Liver (tissue), 9 donors: ENCODE measurements around the gene RNASE7. TPM values are rescaled to one million over a fixed set of nuclear protein-coding genes. Genes with fewer than 3 reads are reported as not detected.

Experiments used
- DNase-seq: peaks from one replicate; pipeline ENCODE4 v3.0.0-alpha.2; 2017; ENCODE audit warnings: low spot score
- H3K27ac ChIP-seq, 2 donors: one replicate each; pipeline ENCODE4 v1.7.0; 2013; ENCODE audit warnings: inconsistent platforms in 2 of 2, low read length in 2 of 2, control low read depth in 1 of 2, low read depth in 1 of 2, mild to moderate bottlenecking in 1 of 2
- H3K27me3 ChIP-seq, 4 donors: one replicate each; pipeline versions ENCODE4 v1.6.1 to v1.7.0; 2013; ENCODE audit warnings: low read length in 3 of 4, inconsistent platforms in 1 of 4, mild to moderate bottlenecking in 1 of 4, moderate library complexity in 1 of 4; ENCODE audit not compliant: control insufficient read depth in 4 of 4, insufficient read depth in 4 of 4
- H3K36me3 ChIP-seq, 4 donors: one replicate each; pipeline versions ENCODE4 v1.6.1 to v1.7.0; 2013; ENCODE audit warnings: low read length in 3 of 4, mild to moderate bottlenecking in 3 of 4, low read depth in 1 of 4, moderate library complexity in 1 of 4; ENCODE audit not compliant: control insufficient read depth in 4 of 4, insufficient read depth in 3 of 4
- H3K4me1 ChIP-seq, 4 donors: one replicate each; pipeline versions ENCODE4 v1.6.1 to v1.7.0; 2013; ENCODE audit warnings: low read length in 3 of 4, mild to moderate bottlenecking in 3 of 4, moderate library complexity in 1 of 4; ENCODE audit not compliant: control insufficient read depth in 4 of 4, insufficient read depth in 4 of 4
- H3K4me3 ChIP-seq, 3 donors: one replicate each; pipeline versions ENCODE4 v1.6.1 to v1.7.0; 2013; ENCODE audit warnings: low read length in 3 of 3, control low read depth in 1 of 3, low read depth in 1 of 3, mild to moderate bottlenecking in 1 of 3
- H3K9ac ChIP-seq, 2 donors: one replicate each; pipeline ENCODE4 v1.7.0; 2013; ENCODE audit warnings: low read length in 2 of 2, mild to moderate bottlenecking in 2 of 2, moderate library complexity in 2 of 2, control low read depth in 1 of 2, low read depth in 1 of 2
- H3K9me3 ChIP-seq, 4 donors: one replicate each; pipeline versions ENCODE4 v1.6.1 to v1.7.0; 2013; ENCODE audit warnings: low read length in 3 of 4; ENCODE audit not compliant: control insufficient read depth in 4 of 4
- ATF3 ChIP-seq: IDR thresholded peaks from 2 replicates; pipeline ENCODE4 v1.6.1; 2016; ENCODE audit warnings: antibody characterized with exemption
- CTCF ChIP-seq: fragments of 150-350 bp; IDR thresholded peaks from 2 replicates; pipeline ENCODE4 v1.5.1; 2017; ENCODE audit warnings: improper control_type of control experiment, low read depth, low read length; ENCODE audit not compliant: missing input control
- EGR1 ChIP-seq, 2 donors: IDR thresholded peaks; 2 replicates each; pipeline ENCODE4 v1.6.1; 2016 to 2018; ENCODE audit warnings: antibody characterized with exemption in 2 of 2, low read depth in 2 of 2
- FOXA1 ChIP-seq: IDR thresholded peaks from 2 replicates; pipeline ENCODE4 v1.6.1; 2016; ENCODE audit warnings: antibody characterized with exemption
- FOXA2 ChIP-seq: IDR thresholded peaks from 2 replicates; pipeline ENCODE4 v1.6.1; 2016; ENCODE audit warnings: antibody characterized with exemption
- GABPA ChIP-seq, 2 donors: IDR thresholded peaks in 1 of 2; conservative IDR thresholded peaks in 1 of 2; 2 replicates each; pipeline ENCODE4 v1.6.1; 2016; ENCODE audit warnings: antibody characterized with exemption in 2 of 2, mild to moderate bottlenecking in 1 of 2, moderate library complexity in 1 of 2
- HNF4A ChIP-seq, 2 donors: conservative IDR thresholded peaks; 2 replicates each; pipeline ENCODE4 v1.6.1; 2016; ENCODE audit warnings: antibody characterized with exemption in 2 of 2, mild to moderate bottlenecking in 2 of 2
- HNF4G ChIP-seq: IDR thresholded peaks from 2 replicates; pipeline ENCODE4 v1.6.1; 2016; ENCODE audit warnings: antibody characterized with exemption
- JUND ChIP-seq, 2 donors: IDR thresholded peaks; 2 replicates each; pipeline ENCODE4 v1.6.1; 2016; ENCODE audit warnings: antibody characterized with exemption in 2 of 2
- MAX ChIP-seq: IDR thresholded peaks from 2 replicates; pipeline ENCODE4 v1.6.1; 2016; ENCODE audit warnings: antibody characterized with exemption
- NR2F2 ChIP-seq: IDR thresholded peaks from 2 replicates; pipeline ENCODE4 v1.6.1; 2016; ENCODE audit warnings: antibody characterized with exemption
- RAD21 ChIP-seq, 2 donors: IDR thresholded peaks; 2 replicates each; pipeline ENCODE4 v1.6.1; 2016; ENCODE audit warnings: antibody characterized with exemption in 2 of 2, mild to moderate bottlenecking in 2 of 2
- REST ChIP-seq: IDR thresholded peaks from 2 replicates; pipeline ENCODE4 v1.6.1; 2016; ENCODE audit warnings: antibody characterized with exemption, mild to moderate bottlenecking
- RXRA ChIP-seq, 2 donors: IDR thresholded peaks; 2 replicates each; pipeline ENCODE4 v1.6.1; 2017 to 2018; ENCODE audit warnings: antibody characterized with exemption in 2 of 2, mild to moderate bottlenecking in 1 of 2
- SP1 ChIP-seq: IDR thresholded peaks from 2 replicates; pipeline ENCODE4 v1.6.1; 2018; ENCODE audit warnings: antibody characterized with exemption, mild to moderate bottlenecking
- TAF1 ChIP-seq: conservative IDR thresholded peaks from 2 replicates; pipeline ENCODE4 v1.6.1; 2016; ENCODE audit warnings: antibody characterized with exemption, mild to moderate bottlenecking
- YY1 ChIP-seq: IDR thresholded peaks from 2 replicates; pipeline ENCODE4 v1.6.1; 2016; ENCODE audit warnings: antibody characterized with exemption, mild to moderate bottlenecking
- ZBTB33 ChIP-seq: IDR thresholded peaks from 2 replicates; pipeline ENCODE4 v1.6.1; 2016; ENCODE audit warnings: antibody characterized with exemption
- WGBS: extraction: QIAGEN DNeasy Blood & Tissue Kit; methylation state at CpG from one replicate; pipeline ENCODE4 v1.1.7; 2013; 5-methylcytosine and 5-hydroxymethylcytosine counted together
- polyA plus RNA-seq, 2 donors: library from polyadenylated mRNA; stranded (reverse) in 1 of 2; unstranded in 1 of 2; fragments of 200-250 nt in 1 of 2; fragments of >200 nt in 1 of 2; fragmentation: Nextera tagmentation in 1 of 2; extraction: Ambion mirVana in 1 of 2; gene quantifications; one replicate each; pipeline versions ENCODE4 v1.2.1 to v1.2.3, GENCODE V29; 2013 to 2015
- total RNA-seq, 2 donors: library from RNA; depleted of rRNA; stranded (reverse); fragments of >200 nt; gene quantifications; one replicate each; pipeline ENCODE4 v1.2.3, GENCODE V29; 2014
- donor health status: healthy.
- donor health status: healthy.
- donor health status: healthy.
- donor health status: healthy.
- donor health status: healthy.

Gene RNASE7
- total and polyA plus RNA-seq, 4 donors: 0.11 to 0.33 (median 0.12) TPM; not detected in 1

GRCh38 chr14:21069388-21070082 is 27.4 kb downstream of the RNASE7 start:
- Histone ChIP-seq H3K4me3 (peak overlapping the region; percentile 42 to 83 (median 57)), H3K9ac (no peak overlapping the region), H3K4me1 (peaks cover 11 to 59% (median 45%) of the 10 kb centered on the region in 4 donors), H3K9me3 (no peaks in the 10 kb centered on the region), H3K36me3 (peaks cover 0 to 6% (median under 1%) of the 10 kb centered on the region in 4 donors), H3K27ac (peak overlapping the region; percentile 61 to 73), H3K27me3 (no peaks in the 10 kb centered on the region)
- no peak for TF ChIP-seq RXRA (IDR thresholded peaks at IDR 0.05)
- TF ChIP-seq TAF1: no peak
- TF ChIP-seq HNF4A (conservative IDR thresholded peaks at IDR 0.05): no peak
- no peak for TF ChIP-seq FOXA1
- no peak for TF ChIP-seq GABPA (IDR thresholded peaks at IDR 0.05 in 1 of 2, conservative IDR thresholded peaks at IDR 0.05 in 1 of 2)
- TF ChIP-seq REST: no peak
- no peak for TF ChIP-seq RAD21 (IDR thresholded peaks at IDR 0.05)
- TF ChIP-seq SP1: no peak
- TF ChIP-seq YY1: no peak
- no peak for TF ChIP-seq CTCF
- TF ChIP-seq HNF4G: no peak
- TF ChIP-seq MAX: no peak
- no peak for TF ChIP-seq ATF3
- no peak for TF ChIP-seq JUND (IDR thresholded peaks at IDR 0.05)
- no peak for TF ChIP-seq NR2F2
- no peak for TF ChIP-seq ZBTB33
- TF ChIP-seq EGR1 (IDR thresholded peaks at IDR 0.05; ENCODE audit: low read depth in 2 of 2): no peak
- no peak for TF ChIP-seq FOXA2
- WGBS: 9% methylated on average over 40 of the region's 40 CpGs
- DNase-seq: no peak
